ENCODE results near the gene PLRG1.

Gene PLRG1

DNA sequence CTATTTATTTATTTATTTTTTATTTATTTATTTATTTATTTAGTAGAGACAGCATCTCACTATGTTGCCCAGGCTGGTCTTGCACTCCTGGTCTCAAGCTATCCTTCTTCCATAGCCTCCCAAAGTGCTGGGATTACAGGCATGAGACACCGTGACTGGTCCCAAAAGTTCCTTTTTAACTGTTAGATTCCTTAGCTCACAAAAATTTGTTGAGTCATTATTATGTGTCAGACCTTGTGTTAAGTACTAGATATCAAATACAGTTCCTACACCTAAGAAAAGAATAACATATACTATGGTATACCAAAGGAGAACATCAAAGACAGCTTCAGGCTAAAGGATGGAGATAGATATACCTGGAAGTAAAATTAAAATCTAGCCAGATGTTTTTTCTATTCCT is 28.7 kb upstream of the PLRG1 start:
- Histone ChIP-seq H3K9me2 (replicated peaks; ENCODE audit: control insufficient read depth, low read length) (no peaks in the 10 kb centered on the region), H3K36me3 (ENCODE audit: control insufficient read depth, low read length) (no peaks in the 10 kb centered on the region), H3K4me3 (ENCODE audit: low read length) (no peak overlapping the region), H4K20me1 (ENCODE audit: control insufficient read depth, insufficient read depth, low read depth, low read length) (no peaks in the 10 kb centered on the region), H3K79me2 (ENCODE audit: control insufficient read depth, low read length) (no peaks in the 10 kb centered on the region), H3K4me2 (ENCODE audit: low read length) (no peak overlapping the region), H3F3A (ENCODE audit: control insufficient read depth, insufficient read depth) (no peaks in the 10 kb centered on the region), H3K9me3 (ENCODE audit: control insufficient read depth, insufficient read depth, low read length) (no peaks in the 10 kb centered on the region), H3K4me1 (ENCODE audit: control insufficient read depth, low read length) (no peaks in the 10 kb centered on the region), H3K27ac (ENCODE audit: low read depth, low read length) (no peak overlapping the region), H3K27me3 (ENCODE audit: control insufficient read depth, low read length) (no peaks in the 10 kb centered on the region)
- TF ChIP-seq EZH2phosphoT487 (IDR thresholded peaks at IDR 0.05; ENCODE audit: borderline replicate concordance, low read length) (no peak), CTCF (IDR thresholded peaks at IDR 0.05; ENCODE audit: low read depth, low read length, poor library complexity, severe bottlenecking) (no peak)

DNA sequence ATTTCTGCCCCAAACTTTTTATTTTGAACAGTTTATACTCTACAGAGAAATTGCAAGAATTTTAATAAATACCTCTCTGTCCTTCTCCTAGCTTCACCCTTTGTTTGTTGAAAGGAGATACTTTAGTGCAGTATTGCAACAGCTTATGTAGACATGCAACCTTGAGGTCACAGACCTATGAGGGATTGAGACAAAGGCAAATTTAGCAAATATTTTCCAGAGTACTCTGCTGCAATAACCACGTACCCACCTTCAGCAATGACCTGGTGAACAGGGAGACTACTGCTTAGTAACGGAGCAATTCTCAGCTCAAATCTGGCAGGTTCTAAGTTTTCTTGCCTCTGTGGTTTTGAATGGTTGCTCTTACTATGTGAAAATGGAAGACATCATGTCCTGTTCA is 27.1 kb upstream of the PLRG1 start:
- Histone ChIP-seq H3F3A (ENCODE audit: control insufficient read depth, insufficient read depth) (no peaks in the 10 kb centered on the region), H3K27me3 (ENCODE audit: control insufficient read depth, low read length) (no peaks in the 10 kb centered on the region), H3K36me3 (ENCODE audit: control insufficient read depth, low read length) (no peaks in the 10 kb centered on the region), H3K79me2 (ENCODE audit: control insufficient read depth, low read length) (no peaks in the 10 kb centered on the region), H3K9me2 (replicated peaks; ENCODE audit: control insufficient read depth, low read length) (no peaks in the 10 kb centered on the region), H3K4me3 (ENCODE audit: low read length) (no peak overlapping the region), H4K20me1 (ENCODE audit: control insufficient read depth, insufficient read depth, low read depth, low read length) (no peaks in the 10 kb centered on the region), H3K4me2 (ENCODE audit: low read length) (no peak overlapping the region), H3K27ac (ENCODE audit: low read depth, low read length) (no peak overlapping the region), H3K9me3 (ENCODE audit: control insufficient read depth, insufficient read depth, low read length) (no peaks in the 10 kb centered on the region), H3K4me1 (ENCODE audit: control insufficient read depth, low read length) (no peaks in the 10 kb centered on the region)
- TF ChIP-seq CTCF (IDR thresholded peaks at IDR 0.05; ENCODE audit: low read depth, low read length, poor library complexity, severe bottlenecking) (no peak), EZH2phosphoT487 (IDR thresholded peaks at IDR 0.05; ENCODE audit: borderline replicate concordance, low read length) (no peak)

DNA sequence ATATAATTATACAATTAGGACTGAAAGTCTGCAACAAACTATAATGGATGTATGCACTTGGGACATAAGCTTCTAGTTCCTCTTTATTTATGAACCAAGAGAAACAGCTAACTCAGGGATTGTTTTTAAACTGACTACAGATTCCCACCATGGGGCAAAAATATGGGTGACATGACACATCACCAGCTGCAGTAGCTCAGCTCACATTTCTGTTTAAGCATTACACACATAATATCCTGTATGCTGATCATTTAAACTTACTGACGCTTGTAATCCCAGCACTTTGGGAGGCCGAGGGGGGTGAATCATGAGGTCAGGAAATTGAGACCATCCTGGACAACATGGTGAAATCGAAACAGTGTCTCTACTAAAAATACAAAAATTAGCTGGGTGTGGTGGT is 24.1 kb upstream of the PLRG1 start:
- TF ChIP-seq CTCF (IDR thresholded peaks at IDR 0.05; ENCODE audit: low read depth, low read length, poor library complexity, severe bottlenecking) (no peak), EZH2phosphoT487 (IDR thresholded peaks at IDR 0.05; ENCODE audit: borderline replicate concordance, low read length) (no peak)
- Histone ChIP-seq H4K20me1 (ENCODE audit: control insufficient read depth, insufficient read depth, low read depth, low read length) (no peaks in the 10 kb centered on the region), H3K4me1 (ENCODE audit: control insufficient read depth, low read length) (no peaks in the 10 kb centered on the region), H3K4me3 (ENCODE audit: low read length) (no peak overlapping the region), H3K4me2 (ENCODE audit: low read length) (no peak overlapping the region), H3K27me3 (ENCODE audit: control insufficient read depth, low read length) (no peaks in the 10 kb centered on the region), H3K36me3 (ENCODE audit: control insufficient read depth, low read length) (no peaks in the 10 kb centered on the region), H3K27ac (ENCODE audit: low read depth, low read length) (no peak overlapping the region), H3K9me3 (ENCODE audit: control insufficient read depth, insufficient read depth, low read length) (no peaks in the 10 kb centered on the region), H3K79me2 (ENCODE audit: control insufficient read depth, low read length) (no peaks in the 10 kb centered on the region), H3K9me2 (replicated peaks; ENCODE audit: control insufficient read depth, low read length) (no peaks in the 10 kb centered on the region), H3F3A (ENCODE audit: control insufficient read depth, insufficient read depth) (no peaks in the 10 kb centered on the region)
